ENCODE measurements around the gene GABRA4.

Gene GABRA4

DNA sequence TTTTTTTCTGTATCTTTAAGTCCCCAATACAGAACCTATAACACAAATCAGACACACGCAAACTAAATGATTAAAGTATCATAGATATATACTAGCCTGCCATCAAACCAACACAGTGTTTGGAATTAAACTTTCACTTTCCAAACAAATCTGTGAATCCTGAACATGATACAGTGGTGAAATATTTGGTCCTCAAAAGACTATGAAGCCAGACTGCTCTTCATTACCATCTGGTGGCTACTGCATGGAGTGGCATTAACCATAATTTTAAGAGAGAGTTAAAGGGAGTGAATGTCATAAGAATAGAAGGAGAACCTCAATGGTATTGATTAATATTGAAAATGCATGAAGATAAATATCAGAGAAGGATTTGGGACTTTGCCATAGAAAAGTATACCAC lies 9.2 kb upstream of the GABRA4 start:
- no peak overlapping the region for H3K4me3 ChIP-seq (IDR thresholded peaks at IDR 0.05; ENCODE audit: insufficient read depth, low read depth, low read length)
- H3K27me3 ChIP-seq (ENCODE audit: insufficient read depth, low read depth): no peaks in the 10 kb centered on the region
- no peaks in the 10 kb centered on the region for H3K36me3 ChIP-seq (ENCODE audit: insufficient read depth)
- H3K79me2 ChIP-seq (ENCODE audit: insufficient read depth, low read depth): no peaks in the 10 kb centered on the region
- H3K9ac ChIP-seq: no peak overlapping the region
- no peaks in the 10 kb centered on the region for H4K20me1 ChIP-seq (ENCODE audit: insufficient read depth)
- H3K4me1 ChIP-seq (ENCODE audit: low read depth, poor library complexity, severe bottlenecking): no peaks in the 10 kb centered on the region
- no peak overlapping the region for H3K27ac ChIP-seq
- H3K4me2 ChIP-seq: no peak overlapping the region
- TF ChIP-seq, protein P1, sequence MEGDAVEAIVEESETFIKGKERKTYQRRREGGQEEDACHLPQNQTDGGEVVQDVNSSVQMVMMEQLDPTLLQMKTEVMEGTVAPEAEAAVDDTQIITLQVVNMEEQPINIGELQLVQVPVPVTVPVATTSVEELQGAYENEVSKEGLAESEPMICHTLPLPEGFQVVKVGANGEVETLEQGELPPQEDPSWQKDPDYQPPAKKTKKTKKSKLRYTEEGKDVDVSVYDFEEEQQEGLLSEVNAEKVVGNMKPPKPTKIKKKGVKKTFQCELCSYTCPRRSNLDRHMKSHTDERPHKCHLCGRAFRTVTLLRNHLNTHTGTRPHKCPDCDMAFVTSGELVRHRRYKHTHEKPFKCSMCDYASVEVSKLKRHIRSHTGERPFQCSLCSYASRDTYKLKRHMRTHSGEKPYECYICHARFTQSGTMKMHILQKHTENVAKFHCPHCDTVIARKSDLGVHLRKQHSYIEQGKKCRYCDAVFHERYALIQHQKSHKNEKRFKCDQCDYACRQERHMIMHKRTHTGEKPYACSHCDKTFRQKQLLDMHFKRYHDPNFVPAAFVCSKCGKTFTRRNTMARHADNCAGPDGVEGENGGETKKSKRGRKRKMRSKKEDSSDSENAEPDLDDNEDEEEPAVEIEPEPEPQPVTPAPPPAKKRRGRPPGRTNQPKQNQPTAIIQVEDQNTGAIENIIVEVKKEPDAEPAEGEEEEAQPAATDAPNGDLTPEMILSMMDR (conservative IDR thresholded peaks at IDR 0.05; ENCODE audit: low read depth, low read length): no peak
- H2AFZ ChIP-seq (ENCODE audit: low read depth): no peak overlapping the region

DNA sequence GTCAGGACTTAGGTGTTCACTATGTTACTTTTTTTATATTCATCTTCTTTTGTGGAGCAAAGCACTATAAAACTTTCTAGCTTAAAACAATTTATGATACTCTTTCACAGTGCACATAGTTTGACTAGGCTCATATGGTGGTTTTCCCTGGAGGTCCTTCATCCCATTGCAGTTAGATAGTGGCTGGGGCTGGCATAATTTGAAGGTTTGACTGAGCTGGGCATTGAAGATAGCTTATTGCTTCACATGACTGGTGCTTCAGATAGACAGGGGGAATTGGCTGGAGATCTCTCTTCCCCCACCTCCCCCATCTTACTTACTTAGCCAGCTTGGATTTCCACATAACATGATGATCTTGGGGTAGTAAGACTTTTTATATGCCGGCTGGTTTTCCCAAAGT lies 7.0 kb upstream of the GABRA4 start:
- Histone ChIP-seq H3K4me2 (no peak overlapping the region), H4K20me1 (ENCODE audit: insufficient read depth) (no peaks in the 10 kb centered on the region), H3K9ac (no peak overlapping the region), H3K79me2 (ENCODE audit: insufficient read depth, low read depth) (no peaks in the 10 kb centered on the region), H3K4me1 (ENCODE audit: low read depth, poor library complexity, severe bottlenecking) (no peaks in the 10 kb centered on the region), H2AFZ (ENCODE audit: low read depth) (no peak overlapping the region), H3K27me3 (ENCODE audit: insufficient read depth, low read depth) (no peaks in the 10 kb centered on the region), H3K27ac (no peak overlapping the region), H3K36me3 (ENCODE audit: insufficient read depth) (no peaks in the 10 kb centered on the region), H3K4me3 (IDR thresholded peaks at IDR 0.05; ENCODE audit: insufficient read depth, low read depth, low read length) (no peak overlapping the region)
- TF ChIP-seq, protein P1 (conservative IDR thresholded peaks at IDR 0.05; ENCODE audit: low read depth, low read length): no peak

DNA sequence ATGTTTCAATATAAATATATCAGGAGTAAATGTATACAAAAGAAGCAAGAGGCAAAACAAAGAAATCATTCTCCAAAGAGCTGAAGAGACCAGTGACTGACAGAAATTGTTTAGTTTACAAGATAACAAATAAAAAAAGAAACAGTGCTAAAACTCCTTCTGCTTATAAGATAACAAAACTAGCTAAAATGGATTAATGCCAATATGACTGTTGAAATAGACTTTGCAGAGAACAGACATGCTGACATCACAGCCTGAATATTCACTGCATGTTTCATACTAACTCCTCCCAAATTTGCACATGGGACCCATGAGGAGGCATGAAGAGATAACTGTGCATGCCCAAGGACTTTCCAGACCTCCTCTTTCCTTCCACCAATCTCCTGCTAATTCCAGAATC lies 6.2 kb upstream of the GABRA4 start:
- TF ChIP-seq, protein P1 (conservative IDR thresholded peaks at IDR 0.05; ENCODE audit: low read depth, low read length): no peak
- H3K79me2 ChIP-seq (ENCODE audit: insufficient read depth, low read depth): no peaks in the 10 kb centered on the region
- H3K4me1 ChIP-seq (ENCODE audit: low read depth, poor library complexity, severe bottlenecking): no peaks in the 10 kb centered on the region
- no peaks in the 10 kb centered on the region for H3K27me3 ChIP-seq (ENCODE audit: insufficient read depth, low read depth)
- no peaks in the 10 kb centered on the region for H4K20me1 ChIP-seq (ENCODE audit: insufficient read depth)
- H3K4me3 ChIP-seq (IDR thresholded peaks at IDR 0.05; ENCODE audit: insufficient read depth, low read depth, low read length): no peak overlapping the region
- no peak overlapping the region for H2AFZ ChIP-seq (ENCODE audit: low read depth)
- no peak overlapping the region for H3K27ac ChIP-seq
- H3K9ac ChIP-seq: no peak overlapping the region
- no peak overlapping the region for H3K4me2 ChIP-seq
- H3K36me3 ChIP-seq (ENCODE audit: insufficient read depth): no peaks in the 10 kb centered on the region

DNA sequence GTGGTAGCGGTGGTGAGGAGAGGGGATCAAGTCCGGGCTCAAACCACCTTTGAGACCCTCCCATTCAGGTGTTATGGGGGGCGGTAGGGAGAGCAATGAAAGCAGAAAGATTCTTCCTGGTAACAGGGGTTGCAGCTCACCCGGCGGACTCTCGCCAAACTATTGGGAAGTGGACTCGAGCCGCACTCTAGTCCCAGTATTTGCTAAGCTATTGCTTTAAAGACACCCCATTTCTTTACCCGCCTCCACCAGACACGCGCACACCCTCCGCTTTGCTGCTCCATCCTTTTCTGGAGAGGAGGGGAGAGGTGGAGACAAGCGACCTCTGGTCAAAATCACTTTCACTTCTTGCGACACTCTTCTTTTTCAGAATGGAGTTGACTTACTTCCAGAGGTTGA lies 625 bp upstream of the GABRA4 start:
- Histone ChIP-seq H3K79me2 (ENCODE audit: insufficient read depth, low read depth) (no peaks in the 10 kb centered on the region), H3K4me1 (ENCODE audit: low read depth, poor library complexity, severe bottlenecking) (no peaks in the 10 kb centered on the region), H3K4me2 (no peak overlapping the region), H3K4me3 (IDR thresholded peaks at IDR 0.05; ENCODE audit: insufficient read depth, low read depth, low read length) (no peak overlapping the region), H4K20me1 (ENCODE audit: insufficient read depth) (no peaks in the 10 kb centered on the region), H3K9ac (no peak overlapping the region), H2AFZ (ENCODE audit: low read depth) (no peak overlapping the region), H3K36me3 (ENCODE audit: insufficient read depth) (no peaks in the 10 kb centered on the region), H3K27me3 (ENCODE audit: insufficient read depth, low read depth) (no peaks in the 10 kb centered on the region), H3K27ac (no peak overlapping the region)
- TF ChIP-seq, protein P1 (conservative IDR thresholded peaks at IDR 0.05; ENCODE audit: low read depth, low read length): no peak

DNA sequence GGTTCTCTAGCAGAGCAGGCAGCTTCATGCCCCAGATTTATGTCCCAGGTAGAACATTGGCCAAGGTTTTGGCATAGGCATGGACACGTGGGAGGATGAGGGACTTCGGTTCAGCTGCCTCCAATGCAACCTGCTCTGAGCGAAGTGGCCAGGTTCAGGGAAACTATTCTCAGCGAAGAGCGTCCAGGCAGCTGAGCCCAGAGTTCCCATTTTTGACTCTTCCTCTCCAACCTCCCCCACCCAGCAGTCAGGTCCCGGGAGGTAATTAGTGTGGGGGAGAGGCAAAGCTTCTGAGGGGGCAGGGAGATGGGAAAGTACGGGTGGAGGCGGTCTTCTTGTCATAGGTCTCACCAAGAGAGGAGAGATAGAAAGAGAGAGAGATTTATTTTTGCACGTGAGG lies 1.0 kb downstream of the GABRA4 start:
- no peaks in the 10 kb centered on the region for H3K27me3 ChIP-seq (ENCODE audit: insufficient read depth, low read depth)

More for the DNA sequence above, 1.0 kb downstream of the GABRA4 start:
- Histone ChIP-seq H3K4me1 (ENCODE audit: low read depth, poor library complexity, severe bottlenecking) (no peaks in the 10 kb centered on the region), H3K4me3 (IDR thresholded peaks at IDR 0.05; ENCODE audit: insufficient read depth, low read depth, low read length) (no peak overlapping the region), H3K27ac (no peak overlapping the region), H3K9ac (no peak overlapping the region), H4K20me1 (ENCODE audit: insufficient read depth) (no peaks in the 10 kb centered on the region), H3K79me2 (ENCODE audit: insufficient read depth, low read depth) (no peaks in the 10 kb centered on the region), H2AFZ (ENCODE audit: low read depth) (no peak overlapping the region), H3K36me3 (ENCODE audit: insufficient read depth) (no peaks in the 10 kb centered on the region), H3K4me2 (no peak overlapping the region)
- TF ChIP-seq, protein P1 (conservative IDR thresholded peaks at IDR 0.05; ENCODE audit: low read depth, low read length): no peak

Data from KMS-11 (cell line).